Activated T-helper 9 cell treated with anti-CD3 and anti-CD28 coated beads, Interleukin-2, amount 50 U/mL, for 16 hours (primary cell): ENCODE data around the gene MAP3K13.
A peak's percentile ranks its signal among the peaks of the same experiment; 100 is the strongest.
"Not testable (repeated sequence)": the region's sequence is repeated elsewhere in the genome, so short reads cannot be mapped to it uniquely, and the experiment has no call there.

ENCODE experiments used
- DNase-seq: peaks from one replicate; pipeline ENCODE4 v3.0.0-alpha.2; 2020; ENCODE audit warnings: low read depth

MAP3K13 gene

DNA sequence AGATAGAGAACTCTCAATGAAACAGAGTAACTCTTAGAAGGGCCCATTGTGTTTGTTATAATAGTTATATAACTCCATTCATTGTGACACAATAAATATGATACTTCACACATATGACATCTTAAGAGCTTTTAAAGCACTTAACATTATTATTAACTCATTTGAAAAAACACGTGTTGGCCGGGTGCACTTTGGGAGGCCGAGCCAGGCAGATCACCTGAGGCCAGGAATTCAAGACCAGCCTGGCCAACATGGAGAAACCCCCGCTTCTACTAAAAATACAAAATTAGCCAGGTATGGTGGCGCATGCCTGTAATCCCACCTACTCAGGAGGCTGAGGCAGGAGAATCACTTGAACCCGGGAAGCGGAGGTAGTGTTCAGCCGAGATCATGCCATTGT, 88.5 kb downstream of the MAP3K13 start:
- not testable (repeated sequence) for DNase-seq

- DNase-seq, result no peak
These were observed 94.4 kb downstream of the MAP3K13 start for GRCh38 chr3:185457376-185457775.

- no peak for DNase-seq
These were observed 97.4 kb downstream of the MAP3K13 start for GRCh38 chr3:185460309-185460708.

DNA sequence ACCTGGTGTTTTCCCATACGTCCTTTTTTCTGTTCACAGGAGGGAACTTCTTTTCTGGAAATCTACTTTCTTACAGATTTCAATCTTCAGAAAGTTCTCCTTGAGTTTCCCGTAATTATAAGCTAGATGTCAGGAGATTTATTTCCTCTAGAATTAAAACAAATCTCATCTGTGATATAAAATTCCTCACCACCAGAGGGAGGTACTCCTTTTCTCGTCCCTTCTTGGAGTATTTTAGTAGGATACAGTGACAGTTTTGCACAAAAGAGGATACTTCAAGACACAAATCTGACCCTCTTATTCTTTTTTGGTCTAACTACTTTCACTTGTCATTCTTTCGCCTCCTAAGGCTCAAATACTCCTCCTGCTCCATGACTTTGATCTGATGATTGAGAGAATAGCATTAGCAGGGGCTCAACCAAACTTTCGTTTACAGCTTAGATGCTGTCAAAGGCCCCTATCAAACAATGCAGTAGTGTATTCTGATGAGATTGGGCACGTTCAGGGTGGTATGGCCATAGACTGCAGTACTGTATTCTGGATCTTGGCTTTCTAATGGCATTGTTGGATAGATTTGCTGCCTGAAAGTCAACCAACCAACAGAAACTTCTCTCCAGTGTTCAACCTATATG, 97.9 kb downstream of the MAP3K13 start:
- no peak for DNase-seq

GRCh38 chr3:185465471-185465870, 102.5 kb downstream of the MAP3K13 start:
- no peak for DNase-seq

DNA sequence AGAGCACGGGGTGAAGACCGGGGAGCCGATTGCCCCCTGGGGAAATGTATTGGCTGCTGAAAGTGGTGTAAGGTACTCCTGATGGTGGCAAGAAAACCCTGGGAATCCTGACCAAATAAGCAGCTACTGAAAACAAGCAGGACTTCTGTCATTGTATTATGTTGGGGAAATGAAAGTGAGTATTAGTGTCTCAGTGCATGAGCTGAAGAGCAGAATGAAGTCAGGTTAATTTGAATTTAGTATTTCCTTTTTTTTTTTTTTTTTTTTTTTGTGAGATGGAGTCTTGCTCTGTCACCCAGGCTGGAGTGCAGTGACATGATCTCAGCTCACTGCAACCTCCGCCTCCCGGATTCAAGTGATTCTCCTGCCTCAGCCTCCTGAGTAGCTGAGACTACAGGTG, 103.2 kb downstream of the MAP3K13 start:
- DNase-seq, result not testable (repeated sequence)

DNA sequence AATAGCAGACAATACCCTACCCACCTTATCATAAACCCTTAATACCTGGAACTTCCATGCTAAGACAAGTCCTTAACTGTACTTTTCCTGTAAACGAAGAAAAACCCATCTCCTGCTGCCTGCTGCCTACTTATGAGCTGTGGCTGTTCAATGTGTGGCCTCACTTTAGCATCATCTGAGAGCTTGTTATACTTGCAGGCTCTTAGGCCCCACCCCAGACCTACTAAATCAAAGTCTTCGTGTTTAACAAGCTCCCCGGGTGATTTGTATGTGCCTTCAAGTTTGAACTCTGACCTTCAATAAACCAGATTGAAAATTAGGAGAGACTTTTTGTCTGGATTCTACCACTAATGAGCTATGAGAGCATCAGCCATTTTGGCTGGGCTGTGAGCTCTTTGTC, 106.6 kb downstream of the MAP3K13 start:
- DNase-seq, result no peak

DNA sequence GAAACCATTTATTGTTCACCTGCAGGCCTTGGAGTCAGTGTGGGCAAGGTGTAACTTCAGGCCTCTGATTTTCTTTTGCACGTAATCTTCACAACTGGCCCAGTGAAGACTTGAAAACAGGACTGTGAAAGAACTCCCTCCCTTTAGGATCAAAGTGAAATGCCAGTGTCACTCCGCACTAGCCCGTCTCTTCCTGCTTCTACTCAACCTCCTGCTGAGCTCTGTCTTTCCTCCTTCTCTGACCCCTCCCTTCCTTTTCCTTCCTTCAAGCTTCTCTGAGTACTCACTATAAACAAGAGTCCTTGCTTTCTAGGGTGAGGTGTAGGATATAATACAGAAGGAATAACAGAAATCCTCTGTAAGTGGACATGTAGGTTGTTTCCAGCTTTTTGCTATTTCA, 107.4 kb downstream of the MAP3K13 start:
- DNase-seq, result no peak

GRCh38 chr3:185473290-185473815, 110.4 kb downstream of the MAP3K13 start:
- DNase-seq, result no peak

DNA sequence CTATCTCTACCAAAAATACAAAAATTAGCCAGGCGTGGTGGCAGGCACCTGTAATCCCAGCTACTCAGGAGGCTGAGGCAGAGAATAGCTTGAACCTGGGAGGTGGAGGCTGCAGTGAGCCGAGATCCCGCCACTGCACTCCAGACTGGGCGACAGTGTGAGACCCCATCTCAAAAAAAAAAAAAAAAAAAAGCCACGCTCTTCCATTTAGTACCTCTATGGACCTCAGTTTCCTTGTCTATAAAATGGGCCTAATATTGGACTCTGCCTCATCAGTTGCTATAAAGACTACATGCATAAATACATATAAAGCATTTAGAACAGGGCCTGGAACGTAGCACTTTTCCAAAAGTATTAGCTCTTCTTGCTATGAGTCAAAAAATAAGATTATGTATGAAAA, 112.0 kb downstream of the MAP3K13 start:
- DNase-seq, result not testable (repeated sequence)

DNA sequence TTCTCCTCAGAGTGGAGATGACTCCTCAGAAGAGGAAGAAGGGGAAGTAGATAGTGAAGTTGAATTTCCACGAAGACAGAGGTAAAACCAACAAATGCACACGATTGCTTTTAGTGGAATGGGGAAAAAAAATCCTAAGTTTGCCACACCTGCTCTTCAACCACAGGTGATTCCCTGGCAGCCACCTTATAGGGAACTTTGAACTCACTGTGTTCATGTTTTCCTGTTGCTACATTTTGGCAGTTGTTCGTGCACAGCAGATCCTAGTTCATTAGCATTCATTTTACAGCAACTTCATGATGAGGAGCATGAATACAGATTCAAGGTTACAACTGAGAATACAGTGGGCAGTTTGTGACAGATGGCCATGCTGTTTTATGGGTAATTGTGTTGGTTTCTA, 114.4 kb downstream of the MAP3K13 start:
- DNase-seq, result no peak

GRCh38 chr3:185479373-185479945, 116.5 kb downstream of the MAP3K13 start:
- DNase-seq, result no peak

DNA sequence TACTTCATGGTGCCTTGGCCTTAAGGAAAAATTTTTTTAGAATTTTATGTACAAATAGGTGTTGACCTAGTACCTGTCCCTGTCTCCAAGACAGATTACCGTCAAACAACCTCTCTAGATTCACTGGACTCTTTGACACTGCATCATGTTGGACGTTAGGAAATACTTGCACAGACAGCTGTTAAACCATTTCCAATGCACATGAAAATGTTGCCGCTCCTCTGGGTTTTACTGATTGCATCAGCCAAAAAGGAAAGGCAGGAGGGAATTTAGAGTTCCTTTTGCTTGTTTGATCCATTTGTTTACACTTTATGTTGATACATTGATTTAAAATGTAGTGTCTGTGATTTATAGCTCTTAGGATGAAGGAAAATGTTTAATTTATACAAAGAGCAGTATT, 121.4 kb downstream of the MAP3K13 start:
- DNase-seq, result no peak

GRCh38 chr3:185486394-185486793, 123.5 kb downstream of the MAP3K13 start:
- no peak for DNase-seq

DNA sequence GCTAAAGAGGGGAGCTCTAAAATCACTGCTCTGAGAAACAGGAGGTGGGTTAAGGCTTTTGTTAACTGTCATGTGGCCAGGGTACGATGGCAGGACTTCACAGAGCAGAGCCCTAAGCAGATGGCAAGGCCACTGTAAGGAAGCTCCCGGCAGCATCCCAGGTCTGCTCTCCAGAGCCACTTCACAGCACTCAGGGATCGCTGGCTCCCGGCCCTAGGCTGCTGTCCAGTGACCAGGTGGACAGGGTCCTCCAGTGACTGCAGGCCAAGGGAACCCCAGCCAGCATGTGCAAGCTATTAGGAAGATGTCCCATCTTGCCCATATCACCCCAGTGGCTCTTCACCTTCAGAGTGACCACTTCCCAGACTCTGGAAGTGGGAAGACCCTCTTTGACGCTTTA, 125.5 kb downstream of the MAP3K13 start:
- no peak for DNase-seq

DNA sequence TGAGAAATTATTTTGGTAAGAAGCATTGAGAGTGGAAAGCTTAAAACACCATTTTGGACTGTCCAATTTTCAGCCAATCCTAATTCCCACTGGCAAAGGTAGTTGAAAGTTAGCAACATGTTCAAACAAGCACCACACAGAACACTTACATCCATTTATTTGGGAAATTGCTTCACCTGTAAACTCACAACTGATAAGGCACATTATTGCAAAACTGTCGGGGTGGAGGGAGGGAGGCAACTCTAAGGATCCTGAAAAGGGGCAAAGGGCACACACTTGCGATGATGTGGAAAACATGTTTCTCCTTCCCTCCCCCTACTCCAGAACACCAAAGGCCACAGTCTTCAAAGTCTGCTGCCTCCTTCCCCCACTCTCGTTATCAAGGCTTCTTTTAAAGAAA, 126.5 kb downstream of the MAP3K13 start:
- no peak for DNase-seq

DNA sequence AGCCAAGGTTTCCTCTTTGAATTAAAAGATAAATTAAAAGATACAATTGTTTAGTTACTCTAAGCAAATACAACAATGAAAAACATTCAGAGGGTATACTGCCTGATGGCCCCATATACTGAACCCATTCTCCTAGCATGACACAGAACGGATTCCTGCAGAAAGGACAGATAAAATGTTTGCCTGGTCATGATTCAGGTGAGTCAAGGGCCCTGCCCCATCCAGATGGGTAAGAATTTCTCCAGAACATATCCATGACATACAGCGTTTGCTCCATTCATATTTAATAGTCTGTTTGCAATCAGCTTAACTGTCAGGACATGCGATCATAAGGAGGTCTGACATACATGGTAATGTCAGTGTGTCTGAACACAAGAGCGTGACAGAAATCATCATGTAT, 127.3 kb downstream of the MAP3K13 start:
- DNase-seq, result no peak

- DNase-seq, result peak; percentile 82
These were observed 135.8 kb downstream of the MAP3K13 start, which contains the start of gene TMEM41A for GRCh38 chr3:185498503-185499396. TSS of gene TMEM41A (minus strand) at chr3:185499035. CDS start at chr3:185498961, 74 bp downstream.

GRCh38 chr3:185502987-185503386, 140.1 kb downstream of the MAP3K13 start:
- no peak for DNase-seq

- DNase-seq, result no peak
These were observed 140.6 kb downstream of the MAP3K13 start for GRCh38 chr3:185503521-185503920.

GRCh38 chr3:185504636-185505035, 141.7 kb downstream of the MAP3K13 start:
- no peak for DNase-seq

DNA sequence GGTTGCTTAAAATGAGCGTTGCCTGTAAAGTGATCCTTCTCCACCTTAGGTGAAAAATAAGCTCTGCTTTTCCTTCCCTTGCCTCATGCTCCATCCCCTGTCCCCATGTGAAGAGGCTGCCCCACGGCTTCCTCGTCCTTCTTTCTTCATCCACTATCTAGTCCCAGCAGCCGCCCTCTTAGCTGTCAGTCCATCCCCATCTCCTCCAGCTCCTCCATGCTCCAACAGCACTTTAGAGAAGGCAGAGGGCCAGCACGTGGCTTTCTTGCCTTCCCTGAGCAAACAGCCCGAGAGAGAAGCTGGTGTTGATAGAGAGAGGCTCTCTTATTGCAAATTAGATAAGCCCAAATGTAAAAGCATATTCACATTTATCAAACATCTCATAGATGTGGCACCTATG, 144.9 kb downstream of the MAP3K13 start:
- no peak for DNase-seq
